Measurements from ENCODE around the gene AFP.

- TF ChIP-seq FOXP2 (optimal IDR thresholded peaks at IDR 0.05; ENCODE audit: borderline replicate concordance, extremely low read depth, extremely low read length, insufficient read depth) = no peak
- TF ChIP-seq SIN3A (IDR thresholded peaks at IDR 0.05; ENCODE audit: borderline replicate concordance, insufficient read depth, low read length) = no peak
- TF ChIP-seq, protein P1, sequence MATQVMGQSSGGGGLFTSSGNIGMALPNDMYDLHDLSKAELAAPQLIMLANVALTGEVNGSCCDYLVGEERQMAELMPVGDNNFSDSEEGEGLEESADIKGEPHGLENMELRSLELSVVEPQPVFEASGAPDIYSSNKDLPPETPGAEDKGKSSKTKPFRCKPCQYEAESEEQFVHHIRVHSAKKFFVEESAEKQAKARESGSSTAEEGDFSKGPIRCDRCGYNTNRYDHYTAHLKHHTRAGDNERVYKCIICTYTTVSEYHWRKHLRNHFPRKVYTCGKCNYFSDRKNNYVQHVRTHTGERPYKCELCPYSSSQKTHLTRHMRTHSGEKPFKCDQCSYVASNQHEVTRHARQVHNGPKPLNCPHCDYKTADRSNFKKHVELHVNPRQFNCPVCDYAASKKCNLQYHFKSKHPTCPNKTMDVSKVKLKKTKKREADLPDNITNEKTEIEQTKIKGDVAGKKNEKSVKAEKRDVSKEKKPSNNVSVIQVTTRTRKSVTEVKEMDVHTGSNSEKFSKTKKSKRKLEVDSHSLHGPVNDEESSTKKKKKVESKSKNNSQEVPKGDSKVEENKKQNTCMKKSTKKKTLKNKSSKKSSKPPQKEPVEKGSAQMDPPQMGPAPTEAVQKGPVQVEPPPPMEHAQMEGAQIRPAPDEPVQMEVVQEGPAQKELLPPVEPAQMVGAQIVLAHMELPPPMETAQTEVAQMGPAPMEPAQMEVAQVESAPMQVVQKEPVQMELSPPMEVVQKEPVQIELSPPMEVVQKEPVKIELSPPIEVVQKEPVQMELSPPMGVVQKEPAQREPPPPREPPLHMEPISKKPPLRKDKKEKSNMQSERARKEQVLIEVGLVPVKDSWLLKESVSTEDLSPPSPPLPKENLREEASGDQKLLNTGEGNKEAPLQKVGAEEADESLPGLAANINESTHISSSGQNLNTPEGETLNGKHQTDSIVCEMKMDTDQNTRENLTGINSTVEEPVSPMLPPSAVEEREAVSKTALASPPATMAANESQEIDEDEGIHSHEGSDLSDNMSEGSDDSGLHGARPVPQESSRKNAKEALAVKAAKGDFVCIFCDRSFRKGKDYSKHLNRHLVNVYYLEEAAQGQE (IDR thresholded peaks at IDR 0.05; ENCODE audit: insufficient read depth in 1 of 2, low read depth in 2 of 2, low read length in 2 of 2) = no peak
- no peak for TF ChIP-seq POLR2AphosphoS5 (IDR thresholded peaks at IDR 0.05; ENCODE audit: low read depth, low read length)
- no peak for TF ChIP-seq TAF1 (IDR thresholded peaks at IDR 0.05; ENCODE audit: borderline replicate concordance, insufficient read depth, low read length)
Measured at GRCh38 chr4:73409978-73410548, 26.0 kb upstream of the AFP start.
